K562 (cell line): Measurements from ENCODE around the gene CLCN5. TPM values are rescaled to one million over a fixed set of nuclear protein-coding genes. Genes with fewer than 3 reads are reported as not detected.

Experiments used
- ATAC-seq: fragments of 200-7000 bp; cut with Tn5 transposase; 3 replicates; pipeline ENCODE4 v1.9.1; 2020; ENCODE audit warnings: moderate library complexity
- BruUV-seq: library from RNA; stranded (reverse); fragments of 400-500 nt; replicated peaks from 2 replicates; lab custom pipeline; 2021; lab: Mats Ljungman, UMichigan
- CTCF ChIA-PET: fragments of 300-600 bp; formaldehyde crosslinking; extraction: SDS; loops from one replicate; lab custom pipeline; 2021; ENCODE audit warnings: low intra/inter-chr PET ratio; lab: Yijun Ruan, JAX
- POLR2A ChIA-PET: fragments of 300-600, 350-650 bp; sonication (Branson Sonifier 250); formaldehyde crosslinking; extraction: SDS; loops from one replicate; lab custom pipeline; 2021; ENCODE audit warnings: antibody characterized with exemption, inconsistent platforms; lab: Yijun Ruan, JAX
- DNase-seq, 4 experiments: peaks; one replicate each; pipeline versions ENCODE4 v3.0.0 to v3.0.0-alpha.2; 2011 to 2018; ENCODE audit warnings: low spot score in 3 of 4, mixed read lengths in 3 of 4; ENCODE audit errors: extremely low read depth in 1 of 4
- FAIRE-seq: peaks from 2 replicates; lab custom pipeline; 2011; peaks lifted over from hg19 to GRCh38; lab: Jason Lieb, UNC
- H2AFZ ChIP-seq: 2 replicates; pipeline ENCODE4 v1.6.0; 2011; ENCODE audit warnings: low read depth, low read length, control low read depth, inconsistent platforms
- H3K27ac ChIP-seq: fragments of 200-600 bp; 3 replicates; pipeline ENCODE4 v1.8.0; 2011; ENCODE audit warnings: low read depth, mild to moderate bottlenecking, control low read depth, inconsistent platforms, low read length, moderate library complexity, mixed read lengths; ENCODE audit errors: extremely low read depth
- H3K27me3 ChIP-seq, 2 experiments: fragments of 300-600 bp in 1 of 2; 2 replicates in 1 of 2; 3 replicates in 1 of 2; pipeline versions ENCODE4 v1.6.0 to v1.8.0; 2011; ENCODE audit warnings: inconsistent platforms in 2 of 2, low read length in 2 of 2, mild to moderate bottlenecking in 1 of 2, mixed read lengths in 1 of 2, moderate library complexity in 1 of 2; ENCODE audit not compliant: control insufficient read depth in 2 of 2, insufficient read depth in 2 of 2
- H3K36me3 ChIP-seq: fragments of 300-600 bp; 3 replicates; pipeline ENCODE4 v1.8.0; 2011; ENCODE audit warnings: mild to moderate bottlenecking, low read length, inconsistent platforms; ENCODE audit not compliant: control insufficient read depth, insufficient read depth
- H3K4me1 ChIP-seq, 2 experiments: fragments of 200-600 bp in 1 of 2; replicated peaks in 1 of 2; 2 replicates in 1 of 2; 3 replicates in 1 of 2; pipeline versions ENCODE4 v1.5.1 to v1.8.0; 2011; ENCODE audit warnings: inconsistent platforms in 2 of 2, low read length in 2 of 2, mild to moderate bottlenecking in 1 of 2, mixed read lengths in 1 of 2, moderate library complexity in 1 of 2; ENCODE audit not compliant: control insufficient read depth in 2 of 2, insufficient read depth in 2 of 2
- H3K4me2 ChIP-seq: 2 replicates; pipeline ENCODE4 v1.6.1; 2011; ENCODE audit warnings: low read length, control low read depth, inconsistent platforms, mixed read lengths; ENCODE audit not compliant: insufficient read depth
- H3K4me3 ChIP-seq: fragments of 200-600 bp; sonication (generic), shearing (Covaris generic); 2 replicates; pipeline ENCODE4 v1.5.1; 2016; ENCODE audit warnings: control low read depth, inconsistent platforms
- H3K79me2 ChIP-seq: fragments of 200-600 bp; 3 replicates; pipeline ENCODE4 v1.8.0; 2011; ENCODE audit warnings: low read length, inconsistent platforms; ENCODE audit not compliant: control insufficient read depth, insufficient read depth
- H3K9ac ChIP-seq, 2 experiments: 2 replicates each; pipeline versions ENCODE4 v1.6.0 to v1.6.1; 2011; ENCODE audit warnings: low read depth in 2 of 2, low read length in 2 of 2, control low read depth in 1 of 2, inconsistent platforms in 1 of 2, mild to moderate bottlenecking in 1 of 2, mixed read lengths in 1 of 2; ENCODE audit not compliant: insufficient read depth in 1 of 2
- H3K9me1 ChIP-seq: one replicate; pipeline ENCODE4 v1.6.0; 2011; ENCODE audit warnings: inconsistent platforms, mild to moderate bottlenecking, low read length, moderate library complexity; ENCODE audit not compliant: control insufficient read depth, insufficient read depth
- H3K9me3 ChIP-seq: replicated peaks from 2 replicates; pipeline ENCODE4 v1.5.1; 2011; ENCODE audit warnings: low read depth, low read length, inconsistent platforms; ENCODE audit not compliant: control insufficient read depth, insufficient read depth
- H4K20me1 ChIP-seq: replicated peaks from 2 replicates; pipeline ENCODE4 v1.6.1; 2011; ENCODE audit warnings: low read length, inconsistent platforms, mixed read lengths; ENCODE audit not compliant: control insufficient read depth, insufficient read depth
- GTF2F1 ChIP-seq: IDR thresholded peaks from 2 replicates; pipeline ENCODE4 v1.6.1; 2011; ENCODE audit warnings: low read depth, low read length, improper control_type of control experiment
- KLF6 ChIP-seq: fragments of 250-450 bp; sonication (Bioruptor Pico); IDR thresholded peaks from 2 replicates; pipeline ENCODE4 v1.4.0; 2020; ENCODE audit warnings: mild to moderate bottlenecking, moderate library complexity, borderline replicate concordance
- POLR2B ChIP-seq: fragments of 450-650 bp; IDR thresholded peaks from 2 replicates; pipeline ENCODE4 v1.6.1; 2018; ENCODE audit warnings: low read depth; ENCODE audit not compliant: partially characterized antibody
- SMAD1 ChIP-seq: fragments of 150-350 bp; IDR thresholded peaks from 2 replicates; pipeline ENCODE4 v1.6.1; 2014; ENCODE audit warnings: low read length, low read depth; ENCODE audit not compliant: partially characterized antibody
- TBP ChIP-seq: optimal IDR thresholded peaks from 2 replicates; pipeline ENCODE3; 2011; ENCODE audit warnings: low read depth, low read length, improper control_type of control experiment
- WGBS: fragments of 100-300 bp; shearing (Covaris generic); methylation state at CpG from one replicate; pipeline ENCODE4 v1.1.6; 2016; ENCODE audit warnings: low coverage, mixed read lengths; ENCODE audit not compliant: insufficient coverage; ENCODE audit errors: missing lambda C conversion rate; 5-methylcytosine and 5-hydroxymethylcytosine counted together
- in situ Hi-C: fragments of 300-500 bp; cut with MboI; formaldehyde crosslinking; loops from 4 replicates; pipeline ENCODE4 v1.15.0; 2018; ENCODE audit warnings: inconsistent platforms, mixed read lengths
- intact Hi-C: fragments of 100-400 bp; cut with micrococcal nuclease; formaldehyde crosslinking; loops from 2 replicates; pipeline ENCODE4 v1.14.2; 2022
- polyA plus RNA-seq, 8 experiments: library from polyadenylated mRNA; depleted of rRNA in 4 of 8; stranded (reverse) in 5 of 8; unstranded in 3 of 8; fragments of >200 nt; fragmentation: Nextera tagmentation in 2 of 8; fragmentation: Illumina TruSeq in 1 of 8; extraction: Ambion mirVana in 2 of 8; extraction: Trizol in 1 of 8; gene quantifications; 2 replicates each; pipeline versions ENCODE4 v1.2.1 to v1.2.3, GENCODE V29; 2011 to 2014; ENCODE audit warnings: inconsistent platforms in 1 of 8, missing spikeins in 1 of 8
- total RNA-seq, 7 experiments: library from RNA; depleted of rRNA in 6 of 7; stranded (reverse); fragments of >200 nt in 6 of 7; fragmentation: Illumina TruSeq in 2 of 7; extraction: Trizol in 2 of 7; gene quantifications; 2 replicates each; pipeline versions ENCODE4 v1.2.1 to v1.2.3, GENCODE V29; 2011 to 2021; ENCODE audit warnings: low replicate concordance in 1 of 7
- TF ChIP-seq, protein P1 (sequence below): fragments of 150-350 bp; IDR thresholded peaks from 2 replicates; pipeline ENCODE4 v1.6.1; 2014; ENCODE audit warnings: low read depth, mild to moderate bottlenecking, low read length, borderline replicate concordance

The CLCN5 gene
- total and polyA plus RNA-seq, 9 of the 15 experiments (the other 6 are each of a cell fraction or from before 2014, with no cell fraction given): 0.94 to 11.8 (median 7.1) TPM

DNA sequence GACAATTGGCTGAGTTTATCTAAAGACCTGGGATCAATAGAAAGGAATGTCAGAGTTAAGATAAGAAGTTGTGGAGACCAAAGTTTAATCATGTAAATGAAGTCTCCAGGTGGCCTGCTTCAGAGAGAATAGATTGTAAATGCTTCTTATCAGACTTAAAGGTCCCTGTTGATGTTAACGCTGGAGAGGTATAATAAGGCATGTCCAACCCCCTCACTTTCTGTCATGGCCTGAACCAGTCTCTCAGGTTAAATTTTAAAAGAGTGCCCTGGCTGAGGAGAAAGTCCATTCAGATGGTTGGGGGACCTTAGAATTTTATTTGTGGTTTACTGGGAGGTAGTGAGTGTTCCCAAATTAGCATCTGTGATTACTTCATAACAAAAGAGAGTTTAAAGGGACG, 191.7 kb downstream of the CLCN5 start:
- H2AFZ ChIP-seq: no peak overlapping the region
- H3K9me1 ChIP-seq: no peaks in the 10 kb centered on the region
- no peak overlapping the region for H3K4me2 ChIP-seq
- WGBS: 14% methylated on average over 2 of the region's 2 CpGs
- no peak for DNase-seq
- H3K4me3 ChIP-seq: no peak overlapping the region
- no peaks in the 10 kb centered on the region for H4K20me1 ChIP-seq
- no peak overlapping the region for H3K9ac ChIP-seq
- in situ Hi-C loops: no loop called here
- H3K27me3 ChIP-seq: no peaks in the 10 kb centered on the region
- no peaks in the 10 kb centered on the region for H3K79me2 ChIP-seq
- H3K9me3 ChIP-seq: no peaks in the 10 kb centered on the region
- no peaks in the 10 kb centered on the region for H3K36me3 ChIP-seq
- no peak overlapping the region for H3K27ac ChIP-seq
- no peaks in the 10 kb centered on the region for H3K4me1 ChIP-seq
- ChIA-PET CTCF (no interaction called here), POLR2A (no interaction called here)
- ATAC-seq: no peak
- FAIRE-seq: no peak
- intact Hi-C loops: no loop called here
- BruUV-seq: no TSS peak
- TF ChIP-seq, protein P1, sequence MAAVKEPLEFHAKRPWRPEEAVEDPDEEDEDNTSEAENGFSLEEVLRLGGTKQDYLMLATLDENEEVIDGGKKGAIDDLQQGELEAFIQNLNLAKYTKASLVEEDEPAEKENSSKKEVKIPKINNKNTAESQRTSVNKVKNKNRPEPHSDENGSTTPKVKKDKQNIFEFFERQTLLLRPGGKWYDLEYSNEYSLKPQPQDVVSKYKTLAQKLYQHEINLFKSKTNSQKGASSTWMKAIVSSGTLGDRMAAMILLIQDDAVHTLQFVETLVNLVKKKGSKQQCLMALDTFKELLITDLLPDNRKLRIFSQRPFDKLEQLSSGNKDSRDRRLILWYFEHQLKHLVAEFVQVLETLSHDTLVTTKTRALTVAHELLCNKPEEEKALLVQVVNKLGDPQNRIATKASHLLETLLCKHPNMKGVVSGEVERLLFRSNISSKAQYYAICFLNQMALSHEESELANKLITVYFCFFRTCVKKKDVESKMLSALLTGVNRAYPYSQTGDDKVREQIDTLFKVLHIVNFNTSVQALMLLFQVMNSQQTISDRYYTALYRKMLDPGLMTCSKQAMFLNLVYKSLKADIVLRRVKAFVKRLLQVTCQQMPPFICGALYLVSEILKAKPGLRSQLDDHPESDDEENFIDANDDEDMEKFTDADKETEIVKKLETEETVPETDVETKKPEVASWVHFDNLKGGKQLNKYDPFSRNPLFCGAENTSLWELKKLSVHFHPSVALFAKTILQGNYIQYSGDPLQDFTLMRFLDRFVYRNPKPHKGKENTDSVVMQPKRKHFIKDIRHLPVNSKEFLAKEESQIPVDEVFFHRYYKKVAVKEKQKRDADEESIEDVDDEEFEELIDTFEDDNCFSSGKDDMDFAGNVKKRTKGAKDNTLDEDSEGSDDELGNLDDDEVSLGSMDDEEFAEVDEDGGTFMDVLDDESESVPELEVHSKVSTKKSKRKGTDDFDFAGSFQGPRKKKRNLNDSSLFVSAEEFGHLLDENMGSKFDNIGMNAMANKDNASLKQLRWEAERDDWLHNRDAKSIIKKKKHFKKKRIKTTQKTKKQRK: no peak
- TF ChIP-seq KLF6 (CRISPR knock-in tag) (no peak), GTF2F1 (no peak), TBP (no peak), SMAD1 (no peak), POLR2B (no peak)
